Forelimb muscle (tissue), 1 donor: ENCODE data around the gene C1QL4. TPM values are rescaled to one million over a fixed set of nuclear protein-coding genes. Genes with fewer than 3 reads are reported as not detected.
"Not testable (repeated sequence)": the region's sequence is repeated elsewhere in the genome, so short reads cannot be mapped to it uniquely, and the experiment has no call there.

Experiments
- DNase-seq: peaks from one replicate; pipeline ENCODE4 v3.0.0-alpha.2; 2013; ENCODE audit warnings: low read depth
- polyA plus RNA-seq: library from polyadenylated mRNA; unstranded; fragments of 120-200 nt; gene quantifications from one replicate; pipeline ENCODE4 v1.2.1, GENCODE V29; 2013; ENCODE audit not compliant: insufficient read length

Gene C1QL4
- polyA plus RNA-seq, 1 donor: 0.06 TPM

- no peak for DNase-seq
Measured at GRCh38 chr12:49304161-49304560, 32.8 kb downstream of the C1QL4 start.

GRCh38 chr12:49301760-49302159 is 35.2 kb downstream of the C1QL4 start:
- DNase-seq: no peak

- DNase-seq: no peak
Measured at GRCh38 chr12:49298160-49298559, 38.8 kb downstream of the C1QL4 start.

- DNase-seq: no peak
Measured at GRCh38 chr12:49297695-49298060, 39.3 kb downstream of the C1QL4 start.

- DNase-seq: no peak
Measured at GRCh38 chr12:49296836-49297694, 39.9 kb downstream of the C1QL4 start.

- DNase-seq: no peak
Measured at GRCh38 chr12:49296034-49296835, 40.8 kb downstream of the C1QL4 start.

GRCh38 chr12:49295082-49295936 is 41.7 kb downstream of the C1QL4 start, which contains the start of gene PRPH:
Gene PRPH, plus strand, starts transcription at chr12:49295147. Its CDS starts 54 bp downstream, at chr12:49295201.
- DNase-seq: no peak

- DNase-seq: no peak
Measured at GRCh38 chr12:49294804-49295081, 42.2 kb downstream of the C1QL4 start.

- no peak for DNase-seq
Measured at GRCh38 chr12:49294086-49294803, 42.7 kb downstream of the C1QL4 start.

GRCh38 chr12:49293056-49293956 is 43.7 kb downstream of the C1QL4 start:
- no peak for DNase-seq

- no peak for DNase-seq
Measured at GRCh38 chr12:49292729-49293055, 44.3 kb downstream of the C1QL4 start.

GRCh38 chr12:49288922-49289555 is 47.9 kb downstream of the C1QL4 start:
- DNase-seq: no peak

- no peak for DNase-seq
Measured at GRCh38 chr12:49288412-49288853, 48.6 kb downstream of the C1QL4 start.

- no peak for DNase-seq
Measured at GRCh38 chr12:49287876-49288275, 49.1 kb downstream of the C1QL4 start.

- no peak for DNase-seq
Measured at GRCh38 chr12:49284672-49285071, 52.3 kb downstream of the C1QL4 start.

GRCh38 chr12:49283541-49284429 is 53.2 kb downstream of the C1QL4 start:
- DNase-seq: no peak

GRCh38 chr12:49282740-49283375 is 54.1 kb downstream of the C1QL4 start:
- not testable (repeated sequence) for DNase-seq
